D341Med (cell line): Measurements from ENCODE around the gene GDI2.

Source experiments
- DNase-seq: peaks from one replicate; pipeline ENCODE4 v3.0.0; 2012; ENCODE audit warnings: low spot score

GDI2 gene

GRCh38 chr10:5742116-5742515 lies 71.1 kb downstream of the GDI2 start:
- DNase-seq, result no peak

DNA sequence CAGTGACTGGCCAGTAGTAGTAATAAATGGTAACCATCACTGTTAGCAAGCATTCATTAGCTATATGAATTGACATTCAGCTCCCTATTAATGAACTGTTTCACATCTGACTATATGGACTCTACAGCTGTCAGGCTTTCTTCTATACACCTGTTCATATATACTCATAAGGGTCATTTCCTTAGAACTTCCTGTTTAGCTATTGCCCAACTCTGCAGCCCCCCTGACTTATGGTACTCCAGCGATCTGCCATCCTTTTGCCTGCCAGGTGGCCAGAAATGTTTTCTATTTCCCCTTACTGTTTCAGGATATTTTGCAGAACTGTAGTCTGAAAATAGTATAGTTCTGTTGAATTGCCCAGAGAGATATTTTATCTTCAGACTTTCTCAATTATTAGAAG lies 72.0 kb downstream of the GDI2 start:
- DNase-seq, result no peak

DNA sequence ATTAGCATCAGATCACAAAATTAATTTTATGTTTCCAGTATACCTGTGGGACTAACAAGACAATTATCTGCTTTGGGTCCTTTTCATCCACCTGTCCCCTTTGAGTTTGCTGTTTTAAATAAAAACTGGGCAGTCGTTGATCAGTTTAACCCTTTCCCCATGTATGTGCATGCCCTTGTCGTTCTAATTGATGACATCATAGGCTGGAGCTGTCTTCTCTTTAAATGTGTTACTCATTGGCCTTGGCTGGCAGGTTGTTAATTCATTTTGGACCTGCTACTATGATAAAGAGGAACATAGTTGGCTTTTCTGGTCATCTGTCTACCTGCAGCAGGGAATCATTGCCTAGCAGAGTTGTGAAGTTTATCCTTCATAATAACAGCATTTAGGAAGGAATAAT lies 74.8 kb downstream of the GDI2 start:
- no peak for DNase-seq

DNA sequence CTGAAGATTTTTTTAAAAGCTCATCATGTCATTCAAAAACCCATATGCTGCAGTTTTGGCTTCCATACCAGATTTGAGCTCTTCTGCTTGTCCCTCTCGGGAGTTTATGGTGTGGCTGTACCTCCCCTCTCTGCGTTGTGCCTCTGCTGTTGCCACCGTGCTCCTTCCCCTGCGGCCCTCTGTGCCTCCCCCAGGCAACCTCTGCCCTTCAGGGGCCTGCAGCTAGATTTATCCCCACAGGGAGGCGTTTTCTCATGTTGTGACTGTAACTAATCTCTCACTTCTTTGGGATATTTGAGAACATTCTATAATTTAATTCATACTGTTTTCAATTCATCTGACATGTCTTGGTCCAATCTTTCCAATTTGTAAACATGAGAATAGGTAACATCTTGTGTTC lies 75.9 kb downstream of the GDI2 start:
- DNase-seq, result peak; percentile 37

DNA sequence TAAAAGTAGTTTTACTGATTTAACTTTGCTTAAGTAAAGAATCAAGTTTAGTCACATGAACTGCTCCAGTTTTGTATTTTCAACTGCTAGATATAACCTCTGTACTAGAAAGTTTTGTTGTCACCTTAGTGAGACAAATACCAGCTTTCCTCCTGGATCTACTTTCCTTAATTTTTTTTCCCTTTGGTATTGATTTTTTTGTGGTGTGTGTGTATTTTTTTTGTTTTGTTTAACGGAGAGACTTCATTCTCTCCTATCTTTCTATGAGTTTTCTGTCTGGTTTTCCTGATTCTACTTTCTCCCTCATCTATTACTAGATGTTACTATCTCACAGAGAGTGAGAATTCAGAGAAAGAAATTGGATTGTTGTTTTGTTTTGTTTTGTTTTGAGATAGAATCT lies 76.6 kb downstream of the GDI2 start:
- no peak for DNase-seq

DNA sequence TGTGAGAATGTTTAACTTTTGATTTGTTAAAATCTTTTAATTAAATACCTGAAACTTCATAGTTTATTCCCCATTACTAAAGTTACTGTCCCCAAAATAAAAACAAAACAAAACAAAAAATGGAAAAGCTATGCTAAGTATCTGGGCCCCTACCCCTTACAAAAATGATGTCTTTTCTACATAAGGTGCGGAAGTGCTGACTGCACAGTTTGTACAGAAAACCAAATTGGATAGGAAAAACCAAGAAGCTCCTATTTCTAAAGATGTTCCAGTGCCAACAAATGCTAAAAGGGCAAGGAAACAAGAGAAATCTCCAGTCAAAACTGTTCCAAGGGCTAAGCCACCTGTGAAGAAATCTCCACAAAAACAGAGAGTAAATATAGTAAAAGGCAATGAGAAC lies 78.1 kb downstream of the GDI2 start:
- no peak for DNase-seq

DNA sequence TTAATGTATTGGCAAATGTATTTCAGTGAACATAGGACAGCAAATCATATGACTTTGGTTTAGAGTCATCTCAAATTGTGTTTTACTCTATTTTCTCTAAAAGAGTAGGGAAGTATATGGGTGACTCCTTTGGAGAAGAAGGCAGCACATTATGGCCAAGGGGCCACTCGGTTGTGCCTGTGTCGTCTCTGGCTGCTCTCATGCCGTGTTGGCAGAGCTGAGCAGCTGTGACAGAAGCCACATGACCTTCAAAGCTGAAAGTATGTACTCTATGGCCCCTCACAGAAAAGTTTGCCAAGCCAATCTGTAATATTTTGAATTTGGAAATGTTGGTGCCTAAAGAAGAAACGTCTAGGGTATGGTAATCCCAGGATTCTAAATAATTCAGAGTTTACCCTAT lies 81.1 kb downstream of the GDI2 start:
- DNase-seq, result no peak

DNA sequence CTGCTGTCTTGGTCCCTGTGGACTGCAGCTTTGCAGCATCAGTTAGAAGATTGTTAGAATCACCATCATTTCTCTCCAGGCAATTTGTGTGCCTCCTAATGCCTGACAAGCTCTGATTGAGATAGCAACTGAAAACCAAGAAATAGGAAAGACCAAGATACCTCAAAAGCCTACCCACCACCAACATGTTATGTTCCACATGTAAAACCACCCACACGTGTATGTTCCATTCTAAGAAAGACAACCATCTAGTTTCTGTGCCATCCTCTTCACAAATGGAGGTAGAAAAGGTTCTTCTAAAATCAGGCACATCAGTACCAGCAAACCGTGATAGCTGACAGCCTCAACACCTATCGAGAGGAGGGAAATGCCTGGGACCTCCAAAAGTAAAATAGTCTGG lies 81.7 kb downstream of the GDI2 start:
- DNase-seq, result no peak

DNA sequence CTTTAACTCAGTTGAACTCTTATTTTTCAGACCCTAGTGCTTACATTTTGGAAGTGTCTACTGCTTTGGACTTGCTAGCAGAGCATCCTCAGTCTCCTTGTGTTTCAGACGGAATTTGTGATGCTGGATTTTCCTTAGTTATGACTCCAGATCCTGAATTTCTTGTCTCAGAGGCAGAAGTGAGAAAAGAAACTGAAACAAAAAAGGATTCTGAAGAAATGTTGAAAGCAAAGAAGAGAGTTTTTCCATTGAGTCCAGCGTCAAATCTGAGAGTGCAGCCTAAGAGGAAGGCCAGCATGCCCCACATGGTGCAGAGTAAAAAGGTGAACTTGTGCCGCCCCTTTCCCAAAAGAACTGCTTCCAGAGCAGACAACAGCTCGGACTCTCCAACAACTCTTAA lies 82.5 kb downstream of the GDI2 start:
- DNase-seq, result no peak

- DNase-seq, result no peak
Observed at GRCh38 chr10:5723692-5724091, 89.5 kb downstream of the GDI2 start.

GRCh38 chr10:5720182-5720581 lies 93.1 kb downstream of the GDI2 start:
- no peak for DNase-seq

DNA sequence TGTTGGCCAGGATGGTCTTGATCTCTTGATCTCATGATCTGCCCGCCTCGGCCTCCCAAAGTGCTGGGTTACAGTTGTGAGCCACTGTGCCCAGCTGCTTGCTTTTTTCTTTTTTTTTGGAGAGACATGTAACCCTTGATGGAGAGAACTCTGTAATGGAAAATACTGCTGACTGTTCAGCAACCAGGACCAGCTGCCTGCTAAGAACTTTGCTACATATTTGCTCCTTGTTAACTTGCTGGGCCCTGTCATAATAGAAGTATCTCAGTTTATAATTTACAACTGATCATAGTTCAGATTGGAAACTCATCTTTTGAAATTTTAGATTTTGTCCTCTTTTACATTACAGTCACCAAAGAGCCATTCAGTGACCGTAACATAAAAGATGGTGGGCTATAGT lies 93.7 kb downstream of the GDI2 start:
- no peak for DNase-seq
